ENCODE results near the gene MAP2K1. TPM values are rescaled to one million over a fixed set of nuclear protein-coding genes. Genes with fewer than 3 reads are reported as not detected.

The MAP2K1 gene
- total and polyA plus RNA-seq, 2 donors (not counting 1 experiment from before 2014, with no cell fraction given), result 32.9 to 40.0 TPM

DNA sequence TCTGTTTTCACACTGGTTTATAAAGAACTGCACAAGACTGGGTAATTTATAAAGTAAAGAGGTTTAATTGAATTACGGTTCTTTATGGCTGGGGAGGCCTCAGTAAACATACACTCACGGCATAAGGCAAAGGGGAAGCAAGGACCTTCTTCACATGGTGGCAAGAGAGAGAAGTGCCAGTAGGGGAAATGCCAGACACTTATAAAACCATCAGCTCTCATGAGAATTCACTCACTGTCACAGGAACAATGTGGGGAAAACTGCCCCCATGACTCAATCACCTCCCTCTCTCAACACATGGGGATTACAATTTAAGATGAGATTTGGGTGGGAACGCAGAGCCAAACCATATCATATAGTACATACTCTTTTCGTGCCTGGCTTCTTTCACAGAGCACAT, 42.4 kb downstream of the MAP2K1 start:
- H4K20me1 ChIP-seq (ENCODE audit: control insufficient read depth, extremely low read depth, insufficient read depth, low read length), result no peaks in the 10 kb centered on the region
- H3K4me2 ChIP-seq (ENCODE audit: extremely low read depth, insufficient read depth, low read length), result no peak overlapping the region
- H3K27me3 ChIP-seq (ENCODE audit: control insufficient read depth, insufficient read depth, low read length), result no peaks in the 10 kb centered on the region
- no peaks in the 10 kb centered on the region for H3K9me3 ChIP-seq (ENCODE audit: control insufficient read depth, insufficient read depth, low read depth, low read length)
- H3K79me2 ChIP-seq (ENCODE audit: control insufficient read depth, insufficient read depth, low read length), result peaks cover 33% of the 10 kb centered on the region
- H3K4me3 ChIP-seq (replicated peaks in 1 of 4; ENCODE audit: control extremely low read depth in 1 of 4, insufficient read depth in 1 of 4, low read depth in 3 of 4, low read length in 4 of 4), result no peak overlapping the region
- H3K9ac ChIP-seq (ENCODE audit: insufficient read depth, low read length), result no peak overlapping the region
- H3K36me3 ChIP-seq (ENCODE audit: control insufficient read depth, insufficient read depth, low read length), result no peaks in the 10 kb centered on the region
- no peak for TF ChIP-seq CTCF (conservative IDR thresholded peaks at IDR 0.05 in 1 of 2, IDR thresholded peaks at IDR 0.05 in 1 of 2; ENCODE audit: low read depth in 1 of 2, low read length in 2 of 2)
- TF ChIP-seq EZH2 (IDR thresholded peaks at IDR 0.05; ENCODE audit: low read length, missing control alignments), result no peak
- no peak overlapping the region for H3K27ac ChIP-seq (ENCODE audit: insufficient read depth, low read length)
- no peak for DNase-seq (ENCODE audit: low read depth in 2 of 2)
- H2AFZ ChIP-seq (ENCODE audit: low read length), result no peak overlapping the region
- H3K4me1 ChIP-seq (ENCODE audit: control insufficient read depth, extremely low read depth, insufficient read depth, low read length), result no peaks in the 10 kb centered on the region

- H3K36me3 ChIP-seq (ENCODE audit: control insufficient read depth, insufficient read depth, low read length), result no peaks in the 10 kb centered on the region
- no peak overlapping the region for H3K9ac ChIP-seq (ENCODE audit: insufficient read depth, low read length)
- no peak for DNase-seq (ENCODE audit: low read depth in 2 of 2)
- H3K79me2 ChIP-seq (ENCODE audit: control insufficient read depth, insufficient read depth, low read length), result peaks cover 31% of the 10 kb centered on the region
- H3K9me3 ChIP-seq (ENCODE audit: control insufficient read depth, insufficient read depth, low read depth, low read length), result no peaks in the 10 kb centered on the region
- no peaks in the 10 kb centered on the region for H3K27me3 ChIP-seq (ENCODE audit: control insufficient read depth, insufficient read depth, low read length)
- H3K4me1 ChIP-seq (ENCODE audit: control insufficient read depth, extremely low read depth, insufficient read depth, low read length), result no peaks in the 10 kb centered on the region
- H2AFZ ChIP-seq (ENCODE audit: low read length), result no peak overlapping the region
- no peaks in the 10 kb centered on the region for H4K20me1 ChIP-seq (ENCODE audit: control insufficient read depth, extremely low read depth, insufficient read depth, low read length)
- no peak overlapping the region for H3K4me3 ChIP-seq (replicated peaks in 1 of 4; ENCODE audit: control extremely low read depth in 1 of 4, insufficient read depth in 1 of 4, low read depth in 3 of 4, low read length in 4 of 4)
- H3K4me2 ChIP-seq (ENCODE audit: extremely low read depth, insufficient read depth, low read length), result no peak overlapping the region
- TF ChIP-seq CTCF (conservative IDR thresholded peaks at IDR 0.05 in 1 of 2, IDR thresholded peaks at IDR 0.05 in 1 of 2; ENCODE audit: low read depth in 1 of 2, low read length in 2 of 2) (no peak), EZH2 (IDR thresholded peaks at IDR 0.05; ENCODE audit: low read length, missing control alignments) (no peak)
- H3K27ac ChIP-seq (ENCODE audit: insufficient read depth, low read length), result no peak overlapping the region
These were observed 42.8 kb downstream of the MAP2K1 start for GRCh38 chr15:66429546-66429945.

- Histone ChIP-seq H3K4me2 (ENCODE audit: extremely low read depth, insufficient read depth, low read length) (no peak overlapping the region), H3K27ac (ENCODE audit: insufficient read depth, low read length) (no peak overlapping the region), H2AFZ (ENCODE audit: low read length) (no peak overlapping the region), H3K9me3 (ENCODE audit: control insufficient read depth, insufficient read depth, low read depth, low read length) (no peaks in the 10 kb centered on the region), H3K4me3 (replicated peaks in 1 of 4; ENCODE audit: control extremely low read depth in 1 of 4, insufficient read depth in 1 of 4, low read depth in 3 of 4, low read length in 4 of 4) (no peak overlapping the region), H3K36me3 (ENCODE audit: control insufficient read depth, insufficient read depth, low read length) (no peaks in the 10 kb centered on the region), H3K9ac (ENCODE audit: insufficient read depth, low read length) (no peak overlapping the region), H3K27me3 (ENCODE audit: control insufficient read depth, insufficient read depth, low read length) (no peaks in the 10 kb centered on the region), H4K20me1 (ENCODE audit: control insufficient read depth, extremely low read depth, insufficient read depth, low read length) (no peaks in the 10 kb centered on the region), H3K4me1 (ENCODE audit: control insufficient read depth, extremely low read depth, insufficient read depth, low read length) (no peaks in the 10 kb centered on the region), H3K79me2 (ENCODE audit: control insufficient read depth, insufficient read depth, low read length) (peaks cover 31% of the 10 kb centered on the region)
- no peak for DNase-seq (ENCODE audit: low read depth in 2 of 2)
- TF ChIP-seq CTCF (conservative IDR thresholded peaks at IDR 0.05 in 1 of 2, IDR thresholded peaks at IDR 0.05 in 1 of 2; ENCODE audit: low read depth in 1 of 2, low read length in 2 of 2) (no peak), EZH2 (IDR thresholded peaks at IDR 0.05; ENCODE audit: low read length, missing control alignments) (no peak)
These were observed 44.0 kb downstream of the MAP2K1 start for GRCh38 chr15:66430627-66431255.

All from fibroblast of lung (primary cell).